ENCODE results near the gene GARIN3.

Gene GARIN3

DNA sequence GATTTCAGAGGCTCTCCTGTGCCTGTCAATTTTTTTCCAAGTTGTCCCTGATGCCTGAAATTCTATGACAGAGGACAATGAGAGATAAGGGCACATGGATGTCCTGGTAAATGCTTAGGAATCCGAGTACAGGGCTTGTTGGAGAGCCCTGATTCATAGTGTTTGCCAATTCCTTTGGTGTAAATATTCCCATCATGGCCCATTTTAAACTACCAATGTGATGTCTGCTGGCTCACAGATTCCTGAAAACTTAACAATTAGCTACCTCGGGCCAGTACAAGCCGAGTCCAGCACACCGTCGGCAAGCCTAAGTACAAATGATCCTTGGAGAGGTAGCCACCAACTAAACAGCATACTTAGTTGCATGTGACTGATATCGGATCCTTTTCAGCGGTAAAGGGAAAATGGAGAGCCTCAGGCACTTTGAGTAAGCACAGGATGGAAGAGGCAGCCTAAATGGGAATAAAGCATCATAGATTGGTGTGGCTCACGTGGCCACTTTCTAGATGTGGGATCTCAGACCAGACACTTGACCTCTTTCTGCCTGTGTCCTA lies 18.1 kb upstream of the GARIN3 start:
- no peak overlapping the region for H3K9ac ChIP-seq (ENCODE audit: low read depth, low read length)
- no peak overlapping the region for H3K27ac ChIP-seq (ENCODE audit: low read depth, low read length)
- no peaks in the 10 kb centered on the region for H3K9me3 ChIP-seq (ENCODE audit: control insufficient read depth, insufficient read depth, low read length)
- H3K36me3 ChIP-seq (ENCODE audit: control insufficient read depth, insufficient read depth, low read length), result no peaks in the 10 kb centered on the region
- no peak overlapping the region for H3K4me3 ChIP-seq (ENCODE audit: low read depth, low read length)
- H3K27me3 ChIP-seq (ENCODE audit: control insufficient read depth, insufficient read depth, low read length), result peaks cover 64% of the 10 kb centered on the region
- no peaks in the 10 kb centered on the region for H3K4me1 ChIP-seq (ENCODE audit: control insufficient read depth, insufficient read depth, low read length)

DNA sequence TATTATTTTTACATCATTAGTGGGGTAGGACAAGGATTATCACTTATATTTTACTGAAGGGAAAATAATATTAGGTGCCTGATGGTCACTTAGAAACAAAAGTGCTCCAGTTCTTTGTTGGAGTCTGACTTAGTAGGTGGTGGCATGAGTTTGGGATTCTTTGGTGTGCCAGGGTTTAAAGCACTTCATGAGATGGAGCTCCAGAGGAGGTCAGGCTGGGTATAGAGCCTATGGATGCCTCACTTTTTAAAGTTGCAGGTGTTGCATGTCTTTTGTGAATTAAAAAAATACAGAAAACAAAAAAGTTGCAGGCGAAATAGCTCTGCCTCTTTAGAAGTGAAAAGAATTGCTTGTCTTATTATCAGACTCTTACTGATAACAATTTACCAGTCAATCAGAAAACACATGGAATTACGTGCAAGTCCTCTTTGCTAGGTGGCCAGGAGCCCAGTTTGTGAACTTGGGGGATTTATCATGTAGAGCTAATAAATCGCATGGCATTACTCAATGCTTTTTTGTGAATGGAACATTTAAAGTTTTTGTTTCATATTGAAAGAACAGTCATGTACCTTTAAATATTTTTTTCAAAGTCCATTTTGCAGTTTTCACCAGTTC lies 16.2 kb upstream of the GARIN3 start:
- Histone ChIP-seq H3K9me3 (ENCODE audit: control insufficient read depth, insufficient read depth, low read length) (no peaks in the 10 kb centered on the region), H3K27me3 (ENCODE audit: control insufficient read depth, insufficient read depth, low read length) (peaks cover 46% of the 10 kb centered on the region), H3K27ac (ENCODE audit: low read depth, low read length) (no peak overlapping the region), H3K9ac (ENCODE audit: low read depth, low read length) (no peak overlapping the region), H3K36me3 (ENCODE audit: control insufficient read depth, insufficient read depth, low read length) (no peaks in the 10 kb centered on the region), H3K4me1 (ENCODE audit: control insufficient read depth, insufficient read depth, low read length) (no peaks in the 10 kb centered on the region), H3K4me3 (ENCODE audit: low read depth, low read length) (no peak overlapping the region)

DNA sequence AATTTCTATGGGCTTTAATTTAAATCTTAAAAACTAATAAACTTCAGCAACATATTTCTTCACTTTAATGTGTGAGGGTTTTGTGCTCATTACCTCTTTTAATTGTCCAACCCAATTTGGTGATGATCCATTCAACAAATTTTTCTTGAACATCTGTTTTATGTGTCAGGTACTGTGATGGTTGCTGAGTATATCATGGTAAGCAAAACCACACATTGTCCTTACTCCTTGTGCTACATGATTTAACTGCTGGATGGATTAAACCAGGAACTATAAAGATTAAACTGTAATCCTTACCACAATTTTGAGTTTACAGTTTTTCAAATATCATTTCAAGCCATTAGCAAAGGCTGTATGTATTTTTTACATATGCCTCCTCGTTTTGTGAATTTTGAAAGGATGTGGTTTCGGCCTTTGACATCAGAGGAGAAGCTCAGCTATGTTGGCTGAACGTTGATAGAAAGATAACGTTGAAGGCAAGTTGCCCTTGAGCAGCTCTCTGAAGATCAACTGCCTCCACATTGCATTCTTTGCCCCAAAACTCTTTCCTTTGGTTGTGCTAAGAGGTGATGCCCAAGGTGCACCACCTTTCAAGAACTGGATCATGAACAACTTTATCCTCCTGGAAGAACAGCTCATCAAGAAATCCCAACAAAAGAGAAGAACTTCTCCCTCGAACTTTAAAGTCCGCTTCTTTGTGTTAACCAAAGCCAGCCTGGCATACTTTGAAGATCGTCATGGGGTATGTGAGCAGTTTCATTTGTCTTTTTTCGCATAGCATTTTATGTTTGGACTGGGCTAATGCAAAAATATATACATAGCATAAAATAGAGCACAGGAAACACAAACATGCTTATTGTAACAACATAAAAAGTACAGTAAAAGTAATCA lies 14.6 kb upstream of the GARIN3 start, which contains the start of gene ITK:
Gene ITK (plus strand): TSS at position 467 of the 891 bp plus-strand sequence. CDS start 138 bp downstream, at position 605.
- Histone ChIP-seq H3K9me3 (ENCODE audit: control insufficient read depth, insufficient read depth, low read length) (no peaks in the 10 kb centered on the region), H3K4me3 (ENCODE audit: low read depth, low read length) (no peak within 1 kb of the TSS), H3K36me3 (ENCODE audit: control insufficient read depth, insufficient read depth, low read length) (no peaks in the 10 kb centered on the region), H3K9ac (ENCODE audit: low read depth, low read length) (no peak within 1 kb of the TSS), H3K4me1 (ENCODE audit: control insufficient read depth, insufficient read depth, low read length) (no peaks in the 10 kb centered on the region), H3K27me3 (ENCODE audit: control insufficient read depth, insufficient read depth, low read length) (peaks cover 30% of the 10 kb centered on the region), H3K27ac (ENCODE audit: low read depth, low read length) (no peak within 1 kb of the TSS)

DNA sequence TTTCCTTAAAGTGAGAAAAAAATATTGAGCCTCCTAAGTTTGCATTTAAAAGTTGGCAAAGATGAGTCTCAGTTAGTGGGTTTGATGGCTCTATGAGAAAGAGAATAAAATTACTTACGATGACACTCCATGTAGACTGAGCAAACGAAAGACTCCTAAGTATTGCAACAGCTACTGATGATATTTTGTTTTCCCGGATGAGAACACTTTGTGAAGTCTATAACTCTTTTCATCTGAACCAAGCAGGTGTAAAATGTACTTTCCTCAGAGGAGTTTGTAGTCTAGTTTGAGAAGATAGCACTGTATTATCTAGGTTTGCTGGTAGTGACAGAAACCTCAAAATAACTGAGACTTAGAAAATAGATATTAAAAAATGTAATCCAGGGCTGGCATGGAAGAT lies 12.9 kb upstream of the GARIN3 start:
- Histone ChIP-seq H3K4me3 (ENCODE audit: low read depth, low read length) (no peak overlapping the region), H3K36me3 (ENCODE audit: control insufficient read depth, insufficient read depth, low read length) (no peaks in the 10 kb centered on the region), H3K9ac (ENCODE audit: low read depth, low read length) (no peak overlapping the region), H3K9me3 (ENCODE audit: control insufficient read depth, insufficient read depth, low read length) (no peaks in the 10 kb centered on the region), H3K27ac (ENCODE audit: low read depth, low read length) (no peak overlapping the region), H3K4me1 (ENCODE audit: control insufficient read depth, insufficient read depth, low read length) (no peaks in the 10 kb centered on the region), H3K27me3 (ENCODE audit: control insufficient read depth, insufficient read depth, low read length) (peaks cover 15% of the 10 kb centered on the region; the same call in 1 of the 2 replicates)

DNA sequence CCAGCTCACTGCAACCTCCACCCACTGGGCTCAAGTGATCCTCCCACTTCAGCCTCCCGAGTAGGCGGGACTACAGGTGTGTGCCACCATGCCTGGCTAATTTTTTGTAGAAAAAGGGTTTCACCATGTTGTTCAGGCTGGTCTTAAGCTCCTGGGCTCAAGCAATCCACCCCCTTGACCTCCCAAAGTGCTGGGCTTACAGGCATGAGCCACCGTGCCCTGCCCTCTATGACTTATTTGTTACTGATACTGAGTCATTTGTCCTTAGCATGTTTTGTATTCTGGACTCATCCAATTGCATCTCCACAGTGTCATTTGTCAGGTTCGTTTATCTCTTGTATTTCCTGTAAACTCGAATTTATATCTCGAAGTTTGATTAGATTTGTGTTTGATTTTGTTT lies 11.9 kb upstream of the GARIN3 start:
- Histone ChIP-seq H3K27ac (ENCODE audit: low read depth, low read length) (no peak overlapping the region), H3K27me3 (ENCODE audit: control insufficient read depth, insufficient read depth, low read length) (peaks cover 10% of the 10 kb centered on the region; the same call in 1 of the 2 replicates), H3K4me1 (ENCODE audit: control insufficient read depth, insufficient read depth, low read length) (no peaks in the 10 kb centered on the region), H3K9ac (ENCODE audit: low read depth, low read length) (no peak overlapping the region), H3K4me3 (ENCODE audit: low read depth, low read length) (no peak overlapping the region), H3K36me3 (ENCODE audit: control insufficient read depth, insufficient read depth, low read length) (no peaks in the 10 kb centered on the region), H3K9me3 (ENCODE audit: control insufficient read depth, insufficient read depth, low read length) (no peaks in the 10 kb centered on the region)

DNA sequence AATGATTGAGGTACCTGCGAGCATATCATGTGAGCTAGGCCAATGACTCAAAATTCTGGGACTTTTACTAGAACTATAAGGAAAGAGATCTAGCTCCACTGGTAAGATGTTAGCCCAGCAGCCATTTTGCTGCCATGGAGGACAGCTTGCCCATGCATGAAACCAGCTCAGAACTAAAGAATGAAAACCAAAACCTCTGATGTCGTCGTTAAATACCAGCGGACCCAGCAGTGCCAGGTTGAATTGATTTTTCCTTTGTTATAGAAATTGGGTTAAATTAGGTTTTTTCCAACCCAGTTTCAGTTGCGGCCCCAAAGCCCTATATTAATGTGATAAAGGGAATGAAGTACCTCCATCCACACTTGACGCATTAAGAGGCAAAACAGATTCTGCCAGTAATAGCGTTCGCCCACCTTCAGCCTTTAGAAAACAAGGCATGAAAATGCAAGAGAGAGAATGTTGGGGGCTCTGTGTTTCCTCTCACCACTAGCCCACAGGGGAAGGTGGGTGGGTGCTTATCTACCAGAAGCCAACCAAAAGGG lies 9.1 kb upstream of the GARIN3 start:
- Histone ChIP-seq H3K4me1 (ENCODE audit: control insufficient read depth, insufficient read depth, low read length) (no peaks in the 10 kb centered on the region), H3K27ac (ENCODE audit: low read depth, low read length) (no peak overlapping the region), H3K4me3 (ENCODE audit: low read depth, low read length) (no peak overlapping the region), H3K9ac (ENCODE audit: low read depth, low read length) (no peak overlapping the region), H3K9me3 (ENCODE audit: control insufficient read depth, insufficient read depth, low read length) (no peaks in the 10 kb centered on the region), H3K27me3 (ENCODE audit: control insufficient read depth, insufficient read depth, low read length) (no peaks in the 10 kb centered on the region), H3K36me3 (ENCODE audit: control insufficient read depth, insufficient read depth, low read length) (no peaks in the 10 kb centered on the region)

DNA sequence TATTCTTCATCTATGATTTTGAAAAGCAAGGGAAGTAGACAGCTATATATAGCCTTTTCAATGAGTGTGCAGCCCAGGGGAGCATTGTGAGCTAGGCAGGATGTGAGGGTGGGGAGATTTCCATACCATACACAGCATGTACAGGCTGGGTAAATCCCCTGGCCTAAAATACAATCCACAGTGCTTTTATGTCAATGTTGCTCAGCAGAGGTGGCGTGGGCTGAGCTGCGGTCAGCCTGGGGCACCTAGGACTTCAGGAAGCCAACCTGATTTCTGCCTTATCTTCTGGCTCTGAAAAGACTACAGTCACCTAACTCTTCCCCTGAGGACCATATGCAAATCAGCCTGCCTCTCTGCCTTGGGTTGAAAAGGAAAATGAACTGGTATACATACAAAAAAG lies 6.3 kb upstream of the GARIN3 start:
- no peak overlapping the region for H3K9ac ChIP-seq (ENCODE audit: low read depth, low read length)
- H3K27me3 ChIP-seq (ENCODE audit: control insufficient read depth, insufficient read depth, low read length), result no peaks in the 10 kb centered on the region
- no peaks in the 10 kb centered on the region for H3K36me3 ChIP-seq (ENCODE audit: control insufficient read depth, insufficient read depth, low read length)
- no peaks in the 10 kb centered on the region for H3K4me1 ChIP-seq (ENCODE audit: control insufficient read depth, insufficient read depth, low read length)
- H3K9me3 ChIP-seq (ENCODE audit: control insufficient read depth, insufficient read depth, low read length), result no peaks in the 10 kb centered on the region
- no peak overlapping the region for H3K27ac ChIP-seq (ENCODE audit: low read depth, low read length)
- H3K4me3 ChIP-seq (ENCODE audit: low read depth, low read length), result no peak overlapping the region

DNA sequence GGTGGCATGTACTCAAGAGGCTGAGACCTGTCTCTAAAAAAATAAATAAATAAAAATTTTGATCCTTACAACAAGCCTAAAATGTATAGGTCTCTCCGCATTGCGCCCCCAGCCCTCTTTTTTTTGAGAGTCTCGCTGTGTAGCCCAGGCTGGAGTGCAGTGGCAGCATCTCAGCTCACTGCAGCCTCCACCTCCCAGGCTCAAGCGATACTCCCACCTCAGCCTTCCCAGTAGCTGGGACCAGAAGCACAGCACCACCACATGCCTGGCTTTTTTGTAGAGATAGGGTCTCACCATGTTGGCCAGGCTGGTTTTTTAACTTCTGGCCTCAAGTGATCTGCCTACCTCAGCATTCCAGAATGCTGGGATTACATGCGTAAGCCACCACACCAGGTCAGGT lies 2.2 kb upstream of the GARIN3 start:
- Histone ChIP-seq H3K9me3 (ENCODE audit: control insufficient read depth, insufficient read depth, low read length) (no peaks in the 10 kb centered on the region), H3K27me3 (ENCODE audit: control insufficient read depth, insufficient read depth, low read length) (no peaks in the 10 kb centered on the region), H3K4me1 (ENCODE audit: control insufficient read depth, insufficient read depth, low read length) (no peaks in the 10 kb centered on the region), H3K9ac (ENCODE audit: low read depth, low read length) (no peak overlapping the region), H3K36me3 (ENCODE audit: control insufficient read depth, insufficient read depth, low read length) (no peaks in the 10 kb centered on the region), H3K4me3 (ENCODE audit: low read depth, low read length) (no peak overlapping the region), H3K27ac (ENCODE audit: low read depth, low read length) (no peak overlapping the region)

DNA sequence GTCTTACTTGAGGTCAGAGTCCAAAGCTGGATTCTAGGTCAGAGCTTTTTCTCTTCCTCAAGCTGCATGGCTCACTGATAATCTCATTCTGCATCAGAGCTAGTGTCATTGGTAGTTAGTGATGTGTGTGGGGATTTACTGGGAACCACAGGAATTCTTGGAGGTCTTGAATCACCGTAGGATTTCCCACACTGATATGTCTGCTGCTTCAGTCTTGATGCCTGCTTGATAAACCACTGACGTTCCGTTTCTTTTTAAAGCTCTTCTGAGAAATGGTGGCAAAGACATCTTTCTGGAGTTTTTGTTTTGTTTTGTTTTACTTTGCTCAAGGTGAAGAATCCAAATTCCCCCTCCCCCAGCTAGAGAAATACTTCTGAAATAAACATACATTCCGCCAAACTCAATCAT lies 1.2 kb upstream of the GARIN3 start:
- no peaks in the 10 kb centered on the region for H3K36me3 ChIP-seq (ENCODE audit: control insufficient read depth, insufficient read depth, low read length)
- H3K27ac ChIP-seq (ENCODE audit: low read depth, low read length), result no peak overlapping the region
- H3K9me3 ChIP-seq (ENCODE audit: control insufficient read depth, insufficient read depth, low read length), result no peaks in the 10 kb centered on the region
- no peak overlapping the region for H3K4me3 ChIP-seq (ENCODE audit: low read depth, low read length)
- no peaks in the 10 kb centered on the region for H3K4me1 ChIP-seq (ENCODE audit: control insufficient read depth, insufficient read depth, low read length)
- no peaks in the 10 kb centered on the region for H3K27me3 ChIP-seq (ENCODE audit: control insufficient read depth, insufficient read depth, low read length)
- no peak overlapping the region for H3K9ac ChIP-seq (ENCODE audit: low read depth, low read length)

DNA sequence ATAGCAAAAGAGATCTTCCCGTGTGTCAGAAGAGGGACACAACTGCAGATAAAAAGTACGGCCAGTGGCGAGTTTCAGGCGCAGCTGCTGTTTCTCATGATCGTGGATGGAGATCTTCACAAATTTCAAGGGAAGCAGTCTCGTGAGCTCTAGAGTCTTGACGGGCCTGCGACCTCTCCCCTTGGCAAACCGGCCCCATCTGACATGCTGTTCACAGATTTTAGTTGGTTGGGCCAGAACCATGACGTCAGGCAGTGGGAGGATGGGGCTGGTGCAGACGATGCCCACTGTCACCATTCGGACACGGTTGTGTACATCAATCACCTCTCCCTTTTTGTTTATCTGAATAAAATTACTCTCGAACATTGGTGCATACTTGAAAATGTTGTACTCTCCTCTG lies 396 bp downstream of the GARIN3 start:
- no peak overlapping the region for H3K27ac ChIP-seq (ENCODE audit: low read depth, low read length)
- no peak overlapping the region for H3K4me3 ChIP-seq (ENCODE audit: low read depth, low read length)
- no peaks in the 10 kb centered on the region for H3K9me3 ChIP-seq (ENCODE audit: control insufficient read depth, insufficient read depth, low read length)
- no peaks in the 10 kb centered on the region for H3K4me1 ChIP-seq (ENCODE audit: control insufficient read depth, insufficient read depth, low read length)
- no peak overlapping the region for H3K9ac ChIP-seq (ENCODE audit: low read depth, low read length)
- H3K36me3 ChIP-seq (ENCODE audit: control insufficient read depth, insufficient read depth, low read length), result no peaks in the 10 kb centered on the region
- H3K27me3 ChIP-seq (ENCODE audit: control insufficient read depth, insufficient read depth, low read length), result no peaks in the 10 kb centered on the region

DNA sequence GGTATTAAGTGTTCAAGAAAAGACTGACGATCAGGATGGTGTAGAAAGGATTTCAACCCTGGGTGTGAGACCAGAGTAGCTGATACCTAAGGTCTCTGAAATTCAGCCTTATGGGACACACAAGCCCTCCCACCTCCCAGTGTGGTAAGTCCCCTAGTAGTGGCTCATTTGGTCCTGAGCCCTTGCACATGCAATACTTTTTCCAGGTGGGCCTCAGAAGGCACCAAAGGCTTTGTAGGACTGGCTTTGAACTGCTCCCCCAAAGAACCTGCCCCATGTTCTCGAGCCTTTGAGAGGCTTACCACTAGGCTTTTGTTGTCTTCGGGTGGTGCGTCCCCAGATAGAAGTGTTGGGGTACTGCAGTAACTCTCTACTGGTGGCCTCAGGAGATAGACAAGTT lies 803 bp downstream of the GARIN3 start:
- Histone ChIP-seq H3K27ac (ENCODE audit: low read depth, low read length) (no peak overlapping the region), H3K9ac (ENCODE audit: low read depth, low read length) (no peak overlapping the region), H3K9me3 (ENCODE audit: control insufficient read depth, insufficient read depth, low read length) (no peaks in the 10 kb centered on the region), H3K4me1 (ENCODE audit: control insufficient read depth, insufficient read depth, low read length) (no peaks in the 10 kb centered on the region), H3K27me3 (ENCODE audit: control insufficient read depth, insufficient read depth, low read length) (no peaks in the 10 kb centered on the region), H3K4me3 (ENCODE audit: low read depth, low read length) (no peak overlapping the region), H3K36me3 (ENCODE audit: control insufficient read depth, insufficient read depth, low read length) (no peaks in the 10 kb centered on the region)
